CD1c-positive myeloid dendritic cell (primary cell): Measurements from ENCODE around the gene MEIS3.

Source experiments
- DNase-seq: peaks from one replicate; pipeline ENCODE4 v3.0.0-alpha.2; 2016; ENCODE audit errors: extremely low spot score

The MEIS3 gene

GRCh38 chr19:47419030-47419783 is at the start of gene MEIS3:
MEIS3 (minus strand) TSS chr19:47419527; CDS start chr19:47419081, 446 bp downstream.
- no peak for DNase-seq

- DNase-seq, result no peak
Observed at GRCh38 chr19:47467914-47468313, 48.6 kb upstream of the MEIS3 start.

GRCh38 chr19:47465957-47466356 is 46.6 kb upstream of the MEIS3 start:
- DNase-seq, result no peak

- DNase-seq, result no peak
Observed at GRCh38 chr19:47464675-47465419, 45.5 kb upstream of the MEIS3 start.

GRCh38 chr19:47461876-47462275 is 42.5 kb upstream of the MEIS3 start:
- no peak for DNase-seq

GRCh38 chr19:47459477-47459876 is 40.1 kb upstream of the MEIS3 start:
- no peak for DNase-seq

- DNase-seq, result no peak
Observed at GRCh38 chr19:47458672-47459071, 39.3 kb upstream of the MEIS3 start.

GRCh38 chr19:47456721-47457474 is 37.6 kb upstream of the MEIS3 start:
- no peak for DNase-seq

- DNase-seq, result no peak
Observed at GRCh38 chr19:47450478-47450877, 31.2 kb upstream of the MEIS3 start.

GRCh38 chr19:47448360-47448727 is 29.0 kb upstream of the MEIS3 start:
- no peak for DNase-seq

- peak; percentile 69 for DNase-seq
Observed at GRCh38 chr19:47447470-47448359, 28.4 kb upstream of the MEIS3 start.

- DNase-seq, result peak; percentile 66
Observed at GRCh38 chr19:47446534-47447469, 27.5 kb upstream of the MEIS3 start.

- peak; percentile 31 for DNase-seq
Observed at GRCh38 chr19:47445937-47446402, 26.6 kb upstream of the MEIS3 start.

GRCh38 chr19:47445527-47445926 is 26.2 kb upstream of the MEIS3 start:
- DNase-seq, result no peak

- no peak for DNase-seq
Observed at GRCh38 chr19:47444388-47444821, 25.1 kb upstream of the MEIS3 start.

- DNase-seq, result no peak
Observed at GRCh38 chr19:47443331-47443730, 24.0 kb upstream of the MEIS3 start.

GRCh38 chr19:47438793-47439220 is 19.5 kb upstream of the MEIS3 start:
- no peak for DNase-seq

GRCh38 chr19:47437500-47437899 is 18.2 kb upstream of the MEIS3 start:
- no peak for DNase-seq

- DNase-seq, result peak; percentile 88
Observed at GRCh38 chr19:47436712-47437401, 17.5 kb upstream of the MEIS3 start.
